Ovary (tissue), 9 donors: ENCODE results near the gene GPR162. TPM values are rescaled to one million over a fixed set of nuclear protein-coding genes. Genes with fewer than 3 reads are reported as not detected.
A peak's percentile ranks its signal among the peaks of the same experiment; 100 is the strongest.
"Not testable (repeated sequence)": the region's sequence is repeated elsewhere in the genome, so short reads cannot be mapped to it uniquely, and the experiment has no call there.

Source experiments
- DNase-seq, 5 donors: peaks; one replicate each; pipeline ENCODE4 v3.0.0-alpha.2; 2019 to 2020
- H3K27ac ChIP-seq, 2 donors: fragments of 200-600 bp; one replicate each; pipeline versions ENCODE4 v1.5.1 to v1.8.0; 2019 to 2022
- H3K27me3 ChIP-seq: fragments of 200-600 bp; one replicate; pipeline ENCODE4 v1.8.0; 2022
- H3K36me3 ChIP-seq: fragments of 200-600 bp; sonication (generic); one replicate; pipeline ENCODE4 v1.5.1; 2019
- H3K4me1 ChIP-seq: one replicate; pipeline ENCODE4 v1.8.1; 2013; ENCODE audit warnings: mild to moderate bottlenecking, moderate library complexity; ENCODE audit not compliant: insufficient read depth
- H3K4me3 ChIP-seq: fragments of 200-600 bp; sonication (generic); one replicate; pipeline ENCODE4 v1.5.1; 2017
- H3K9me3 ChIP-seq, 2 donors: fragments of 200-600 bp in 1 of 2; sonication (generic) in 1 of 2; one replicate each; pipeline versions ENCODE4 v1.5.1 to v1.8.1; 2013 to 2019; ENCODE audit warnings: mild to moderate bottlenecking in 1 of 2, moderate library complexity in 1 of 2
- EP300 ChIP-seq: sonication (generic); formaldehyde crosslinking; IDR thresholded peaks from one replicate; pipeline ENCODE4 v1.6.1; 2017; ENCODE audit warnings: antibody characterized with exemption
- POLR2A ChIP-seq: fragments of 450-650 bp; IDR thresholded peaks from one replicate; pipeline ENCODE4 v1.6.1; 2017; ENCODE audit warnings: antibody characterized with exemption, mild to moderate bottlenecking, moderate library complexity
- WGBS, 3 donors: extraction: QIAGEN DNeasy Blood & Tissue Kit in 1 of 3; methylation state at CpG; one replicate each; pipeline versions ENCODE4 v1.1.5 to v1.1.7; 2013 to 2017; 5-methylcytosine and 5-hydroxymethylcytosine counted together
- intact Hi-C, 4 donors: fragments of 100-400 bp; cut with DNase I; formaldehyde crosslinking; loops; one replicate each; pipeline versions ENCODE4 v1.11.0 to v1.15.1; 2022 to 2023
- polyA plus RNA-seq, 2 donors: library from polyadenylated mRNA; stranded (reverse); fragments of 200-250 nt in 1 of 2; fragments of 350-450 nt in 1 of 2; fragmentation: Illumina TruSeq in 1 of 2; extraction: RNeasy Lipid Tissue Mini Kit (QIAGEN cat#74804) in 1 of 2; gene quantifications; one replicate each; pipeline ENCODE4 v1.2.3, GENCODE V29; 2013 to 2014
- total RNA-seq, 7 donors: library from RNA; depleted of rRNA in 2 of 7; stranded (reverse); fragments of >200 nt in 2 of 7; fragmentation: NEBNext Ultra II Directional in 3 of 7; extraction: Animal tissue kit (Norgen Biotek cat#: 25700) in 3 of 7; gene quantifications; one replicate each; pipeline versions ENCODE4 v1.1.0 to v1.2.4, GENCODE V29; 2016 to 2023
- TF ChIP-seq, protein P1 (sequence below), 3 donors: fragments of 450-650 bp in 2 of 3; fragments of 200-600 bp in 1 of 3; IDR thresholded peaks; one replicate each; pipeline versions ENCODE4 v1.5.1 to v1.8.0; 2016 to 2022; ENCODE audit warnings: antibody characterized with exemption in 3 of 3, mild to moderate bottlenecking in 1 of 3
- donor health status: DM: no; HTN: no; CAD: no; lungs with moderate emphysema.
- donor health status: DM: no; HTN: no; CAD: no.
- donor health status: Bipolar disorder and iron deficiency.
- donor health status: DM: yes; HTN: yes; CAD: no.
- donor health status: DM: no; HTN: no; CAD: no.
- donor health status: DM: yes; HTN: yes; CAD: no.

GPR162 gene
- total and polyA plus RNA-seq, 9 donors: 0.60 to 12.0 (median 7.6) TPM

DNA sequence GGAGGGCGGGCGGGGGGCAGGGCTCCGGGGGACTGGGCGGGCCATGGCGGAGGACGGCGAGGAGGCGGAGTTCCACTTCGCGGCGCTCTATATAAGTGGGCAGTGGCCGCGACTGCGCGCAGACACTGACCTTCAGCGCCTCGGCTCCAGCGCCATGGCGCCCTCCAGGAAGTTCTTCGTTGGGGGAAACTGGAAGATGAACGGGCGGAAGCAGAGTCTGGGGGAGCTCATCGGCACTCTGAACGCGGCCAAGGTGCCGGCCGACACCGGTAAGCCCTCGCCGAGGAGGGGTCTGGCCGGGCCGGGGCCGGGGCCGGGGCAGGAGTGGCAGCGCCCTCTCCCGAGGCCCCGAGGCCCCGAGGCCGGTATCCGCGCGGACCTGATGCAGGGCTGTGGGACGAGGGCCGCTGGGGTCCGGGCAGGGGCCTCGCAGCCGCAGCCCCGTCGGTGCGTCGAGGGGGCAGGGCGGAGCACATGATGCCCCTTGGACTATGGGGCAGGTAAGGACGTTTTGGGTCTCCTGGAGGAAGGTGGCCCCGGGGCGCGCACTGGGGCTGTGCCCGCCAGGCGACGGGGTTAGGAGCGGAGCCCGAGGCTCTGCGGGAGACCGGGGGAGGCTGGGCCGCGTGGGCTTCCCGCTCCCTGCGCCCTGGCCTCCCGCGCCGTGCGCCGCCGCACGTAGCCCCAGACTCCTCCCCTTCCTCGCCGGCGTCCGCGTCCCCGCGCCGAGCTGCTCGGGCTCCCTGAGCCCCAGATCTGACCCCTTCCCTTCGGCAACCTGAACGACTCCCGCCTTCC, 46.0 kb downstream of the GPR162 start, which contains the start of gene TPI1:
TSS of gene TPI1 (plus strand) at position 119 of the 798 bp plus-strand sequence. CDS start at position 155, 36 bp downstream.
- H3K4me3 ChIP-seq: peak within 1 kb of the TSS; percentile 83
- DNase-seq: peak; percentile 87 to 91 (median 89)
- H3K27me3 ChIP-seq: no peaks in the 10 kb centered on the region
- TF ChIP-seq POLR2A (peak; percentile 95), EP300 (no peak)
- TF ChIP-seq, protein P1, sequence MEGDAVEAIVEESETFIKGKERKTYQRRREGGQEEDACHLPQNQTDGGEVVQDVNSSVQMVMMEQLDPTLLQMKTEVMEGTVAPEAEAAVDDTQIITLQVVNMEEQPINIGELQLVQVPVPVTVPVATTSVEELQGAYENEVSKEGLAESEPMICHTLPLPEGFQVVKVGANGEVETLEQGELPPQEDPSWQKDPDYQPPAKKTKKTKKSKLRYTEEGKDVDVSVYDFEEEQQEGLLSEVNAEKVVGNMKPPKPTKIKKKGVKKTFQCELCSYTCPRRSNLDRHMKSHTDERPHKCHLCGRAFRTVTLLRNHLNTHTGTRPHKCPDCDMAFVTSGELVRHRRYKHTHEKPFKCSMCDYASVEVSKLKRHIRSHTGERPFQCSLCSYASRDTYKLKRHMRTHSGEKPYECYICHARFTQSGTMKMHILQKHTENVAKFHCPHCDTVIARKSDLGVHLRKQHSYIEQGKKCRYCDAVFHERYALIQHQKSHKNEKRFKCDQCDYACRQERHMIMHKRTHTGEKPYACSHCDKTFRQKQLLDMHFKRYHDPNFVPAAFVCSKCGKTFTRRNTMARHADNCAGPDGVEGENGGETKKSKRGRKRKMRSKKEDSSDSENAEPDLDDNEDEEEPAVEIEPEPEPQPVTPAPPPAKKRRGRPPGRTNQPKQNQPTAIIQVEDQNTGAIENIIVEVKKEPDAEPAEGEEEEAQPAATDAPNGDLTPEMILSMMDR (IDR thresholded peaks at IDR 0.05): no peak
- H3K9me3 ChIP-seq: no peaks in the 10 kb centered on the region
- H3K27ac ChIP-seq: peak within 1 kb of the TSS; percentile 73 to 90
- intact Hi-C loops: loop anchor here (5.0 to 10.0 kb wide), 2 partner anchors 97 to 100 kb away; no protein-coding TSS in a partner anchor
- 0% methylated on average over 58 to 86 of the region's 86 CpGs for WGBS, 3 donors
- H3K4me1 ChIP-seq: no peaks in the 10 kb centered on the region
- no peaks in the 10 kb centered on the region for H3K36me3 ChIP-seq

DNA sequence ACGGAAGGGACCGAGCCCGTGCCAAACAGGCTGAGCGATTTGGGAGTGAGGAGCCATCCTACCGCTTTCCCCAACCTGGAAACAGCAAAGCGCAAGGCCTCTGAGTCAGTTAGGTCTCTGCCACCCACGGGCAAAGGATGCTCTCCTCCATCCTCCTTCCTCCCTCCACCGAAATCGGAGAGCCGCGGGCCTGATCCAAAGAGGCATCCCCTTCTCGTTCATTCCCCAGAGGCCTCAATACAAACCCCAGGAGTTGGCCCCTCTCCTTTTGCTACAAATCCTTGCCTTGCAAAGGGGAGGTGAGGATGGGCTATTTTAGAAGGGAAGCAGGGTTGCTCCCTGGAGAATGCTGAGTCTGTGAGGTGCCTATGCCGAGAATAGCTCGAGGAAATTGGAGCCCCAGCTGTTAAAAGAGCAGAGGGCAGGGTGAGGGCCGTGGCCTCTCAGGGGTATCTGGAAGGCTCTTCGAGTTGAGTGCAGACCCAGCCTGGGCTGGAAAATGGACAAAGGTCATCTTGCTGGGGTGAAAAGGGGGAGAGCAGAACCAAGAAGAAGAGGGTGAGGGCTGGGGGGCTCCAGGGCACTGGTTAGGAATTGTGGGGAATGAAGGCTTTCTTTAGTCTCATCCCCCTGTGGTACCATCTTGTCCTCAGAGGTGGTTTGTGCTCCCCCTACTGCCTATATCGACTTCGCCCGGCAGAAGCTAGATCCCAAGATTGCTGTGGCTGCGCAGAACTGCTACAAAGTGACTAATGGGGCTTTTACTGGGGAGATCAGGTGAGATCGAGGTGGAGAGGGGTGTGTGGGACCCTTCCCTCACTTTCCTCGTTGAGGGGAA, 46.8 kb downstream of the GPR162 start:
- WGBS, 3 donors: 6 to 9% (median 7%) methylated on average over 22 of the region's 22 CpGs
- intact Hi-C loops: loop anchor here (5.0 to 10.0 kb wide), 2 partner anchors 96 to 99 kb away; no protein-coding TSS in a partner anchor
- Histone ChIP-seq H3K27ac (peak overlapping the region; percentile 73 to 90), H3K36me3 (no peaks in the 10 kb centered on the region), H3K4me1 (no peaks in the 10 kb centered on the region), H3K9me3 (no peaks in the 10 kb centered on the region), H3K4me3 (peak overlapping the region; percentile 83), H3K27me3 (no peaks in the 10 kb centered on the region)
- TF ChIP-seq EP300 (no peak), POLR2A (no peak)
- TF ChIP-seq, protein P1 (IDR thresholded peaks at IDR 0.05): no peak
- no peak for DNase-seq

DNA sequence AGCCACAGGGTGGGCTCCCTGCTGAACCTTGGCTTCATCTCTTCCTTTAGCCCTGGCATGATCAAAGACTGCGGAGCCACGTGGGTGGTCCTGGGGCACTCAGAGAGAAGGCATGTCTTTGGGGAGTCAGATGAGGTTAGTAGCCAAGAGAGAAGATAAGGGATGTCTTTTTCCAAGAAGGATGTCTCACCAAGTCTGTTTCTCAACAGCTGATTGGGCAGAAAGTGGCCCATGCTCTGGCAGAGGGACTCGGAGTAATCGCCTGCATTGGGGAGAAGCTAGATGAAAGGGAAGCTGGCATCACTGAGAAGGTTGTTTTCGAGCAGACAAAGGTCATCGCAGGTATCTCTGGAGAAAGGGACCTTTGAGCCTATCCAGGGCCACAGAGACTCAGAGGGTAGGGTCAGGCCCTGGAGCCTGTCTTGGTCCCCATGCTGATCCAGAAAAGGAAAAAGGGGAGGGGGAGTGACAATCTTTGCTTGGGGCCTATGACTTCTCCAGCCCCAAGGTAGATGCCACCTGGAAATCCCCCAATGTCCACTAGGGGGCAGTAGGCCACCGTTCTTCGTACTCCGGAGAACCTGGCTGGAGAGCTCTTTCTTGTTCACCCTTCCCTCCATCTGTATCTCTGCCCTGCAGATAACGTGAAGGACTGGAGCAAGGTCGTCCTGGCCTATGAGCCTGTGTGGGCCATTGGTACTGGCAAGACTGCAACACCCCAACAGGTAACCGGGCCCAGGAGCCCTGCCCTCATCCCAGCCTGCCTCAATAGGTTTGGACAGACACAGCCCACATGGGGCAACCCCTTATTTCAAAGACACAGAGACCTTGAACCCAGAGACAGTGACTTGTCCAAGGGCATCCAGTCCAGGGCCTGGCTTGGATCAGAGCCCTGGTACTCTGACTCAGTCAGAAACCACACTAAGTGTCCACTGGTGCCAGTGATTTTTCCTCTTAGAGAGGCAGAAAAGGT, 47.7 kb downstream of the GPR162 start:
- Histone ChIP-seq H3K36me3 (no peaks in the 10 kb centered on the region), H3K4me3 (peak overlapping the region; percentile 83), H3K9me3 (no peaks in the 10 kb centered on the region), H3K27me3 (no peaks in the 10 kb centered on the region), H3K4me1 (no peaks in the 10 kb centered on the region), H3K27ac (no peak overlapping the region)
- WGBS, 3 donors: 16 to 22% (median 20%) methylated on average over 12 of the region's 12 CpGs
- intact Hi-C loops: loop anchor here (5.0 to 10.0 kb wide), 3 partner anchors 58 to 98 kb away; partner anchors contain the start of gene ATN1 (in 1 of the 4)
- DNase-seq: peak; percentile 70 to 88 (median 83)
- peak; percentile 13 for TF ChIP-seq POLR2A
- TF ChIP-seq EP300: no peak
- TF ChIP-seq, protein P1 (IDR thresholded peaks at IDR 0.05): peak; percentile 82 to 87 (median 85)

DNA sequence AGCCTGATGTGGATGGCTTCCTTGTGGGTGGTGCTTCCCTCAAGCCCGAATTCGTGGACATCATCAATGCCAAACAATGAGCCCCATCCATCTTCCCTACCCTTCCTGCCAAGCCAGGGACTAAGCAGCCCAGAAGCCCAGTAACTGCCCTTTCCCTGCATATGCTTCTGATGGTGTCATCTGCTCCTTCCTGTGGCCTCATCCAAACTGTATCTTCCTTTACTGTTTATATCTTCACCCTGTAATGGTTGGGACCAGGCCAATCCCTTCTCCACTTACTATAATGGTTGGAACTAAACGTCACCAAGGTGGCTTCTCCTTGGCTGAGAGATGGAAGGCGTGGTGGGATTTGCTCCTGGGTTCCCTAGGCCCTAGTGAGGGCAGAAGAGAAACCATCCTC, 48.7 kb downstream of the GPR162 start:
- not testable (repeated sequence) for H3K27ac ChIP-seq, H3K4me1 ChIP-seq
- intact Hi-C loops: loop anchor here in 1 of 4 donors (5.0 kb wide), 1 partner anchor 57 kb away; the partner anchor contains the start of gene ATN1

More for the DNA sequence above, 48.7 kb downstream of the GPR162 start:
- not testable (repeated sequence) for DNase-seq, H3K36me3 ChIP-seq, H3K27me3 ChIP-seq, H3K4me3 ChIP-seq, H3K9me3 ChIP-seq
- WGBS, 3 donors: 53 to 61% (median 53%) methylated on average over 4 of the region's 4 CpGs
